Activated T-helper 1 cell treated with anti-CD3 and anti-CD28 coated beads, Interleukin-12 subunit alpha, Interleukin-12 subunit beta, Interleukin-2, Interleukin-4 antibody, amounts not matched to agents 30 ng/mL and 10 ng/mL and 1 ng/mL, durations not matched to agents 14 hours and 24 hours and 36 hours (primary cell): ENCODE measurements around the gene LMCD1. TPM values are rescaled to one million over a fixed set of nuclear protein-coding genes. Genes with fewer than 3 reads are reported as not detected.

Experiments
- DNase-seq: peaks from one replicate; pipeline ENCODE4 v3.0.0; 2021; ENCODE audit warnings: low spot score
- H3K27ac Mint-ChIP-seq: one replicate; pipeline ENCODE4 v1.8.0; 2021; ENCODE audit warnings: mild to moderate bottlenecking, mixed read lengths
- H3K27me3 Mint-ChIP-seq: one replicate; pipeline ENCODE4 v1.8.0; 2022; ENCODE audit warnings: mild to moderate bottlenecking, moderate library complexity, mixed read lengths; ENCODE audit not compliant: insufficient read depth
- H3K36me3 Mint-ChIP-seq: one replicate; pipeline ENCODE4 v1.8.0; 2021; ENCODE audit warnings: low read depth, mixed read lengths
- H3K4me1 Mint-ChIP-seq: one replicate; pipeline ENCODE4 v1.8.0; 2021; ENCODE audit warnings: low read depth, mixed read lengths
- H3K4me3 Mint-ChIP-seq: one replicate; pipeline ENCODE4 v1.8.0; 2021; ENCODE audit warnings: mild to moderate bottlenecking, moderate library complexity, mixed read lengths
- H3K9me3 Mint-ChIP-seq: one replicate; pipeline ENCODE4 v1.8.0; 2021; ENCODE audit warnings: mixed read lengths
- intact Hi-C: fragments of 100-400 bp; cut with micrococcal nuclease; formaldehyde crosslinking; loops from one replicate; pipeline ENCODE4 v1.15.1; 2024
- total RNA-seq: library from RNA; stranded (reverse); gene quantifications from 2 replicates; pipeline ENCODE4 v1.2.3, GENCODE V29; 2022

The LMCD1 gene
- total RNA-seq, 1 donor from 2014 or later: 0.52 TPM

DNA sequence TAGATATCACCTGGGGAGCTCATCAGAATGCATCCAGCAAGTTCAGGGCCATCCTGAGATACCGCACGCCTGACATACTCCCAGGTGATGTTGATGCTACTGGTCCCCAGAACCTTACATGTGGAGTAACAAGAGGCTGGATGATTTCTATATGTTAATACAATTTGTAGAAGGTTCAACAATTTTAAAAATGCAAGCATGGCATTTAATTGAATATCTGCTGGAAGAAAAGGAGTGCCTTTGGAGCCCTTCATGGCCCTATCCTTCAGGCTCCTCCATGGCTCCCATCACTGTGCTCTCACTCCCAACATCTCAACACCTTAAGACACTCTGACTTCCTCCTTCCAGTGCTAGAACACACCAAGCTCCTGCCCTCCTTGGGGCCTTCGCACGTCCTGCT, 36.6 kb downstream of the LMCD1 start:
- H3K36me3 Mint-ChIP-seq: no peaks in the 10 kb centered on the region
- no peak overlapping the region for H3K27ac Mint-ChIP-seq
- H3K4me1 Mint-ChIP-seq: no peaks in the 10 kb centered on the region
- H3K9me3 Mint-ChIP-seq: no peaks in the 10 kb centered on the region
- intact Hi-C loops: no loop called here
- H3K27me3 Mint-ChIP-seq: no peaks in the 10 kb centered on the region
- no peak for DNase-seq
- H3K4me3 Mint-ChIP-seq: no peak overlapping the region

DNA sequence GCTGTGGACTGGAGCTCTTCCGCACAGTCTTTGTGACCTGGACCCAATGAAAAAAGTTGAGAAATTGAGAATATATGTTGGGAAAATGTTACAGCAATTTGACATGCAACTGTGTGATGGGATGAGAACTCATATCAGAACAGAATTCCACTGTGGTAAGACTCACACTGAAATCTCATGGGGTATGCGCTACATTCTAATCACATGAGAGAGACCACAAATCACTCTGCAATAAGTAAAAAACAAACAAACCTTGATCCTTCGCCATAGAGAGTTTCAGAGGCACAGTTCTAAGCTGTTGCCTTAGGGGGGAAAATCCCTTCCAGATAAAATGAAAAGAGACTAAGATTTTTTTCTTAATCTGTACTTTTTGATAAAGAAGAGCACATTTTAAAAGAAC, 37.3 kb downstream of the LMCD1 start:
- Mint-ChIP-seq H3K4me1 (no peaks in the 10 kb centered on the region), H3K36me3 (no peaks in the 10 kb centered on the region), H3K27me3 (no peaks in the 10 kb centered on the region), H3K4me3 (no peak overlapping the region), H3K9me3 (no peaks in the 10 kb centered on the region), H3K27ac (no peak overlapping the region)
- no peak for DNase-seq
- intact Hi-C loops: no loop called here

DNA sequence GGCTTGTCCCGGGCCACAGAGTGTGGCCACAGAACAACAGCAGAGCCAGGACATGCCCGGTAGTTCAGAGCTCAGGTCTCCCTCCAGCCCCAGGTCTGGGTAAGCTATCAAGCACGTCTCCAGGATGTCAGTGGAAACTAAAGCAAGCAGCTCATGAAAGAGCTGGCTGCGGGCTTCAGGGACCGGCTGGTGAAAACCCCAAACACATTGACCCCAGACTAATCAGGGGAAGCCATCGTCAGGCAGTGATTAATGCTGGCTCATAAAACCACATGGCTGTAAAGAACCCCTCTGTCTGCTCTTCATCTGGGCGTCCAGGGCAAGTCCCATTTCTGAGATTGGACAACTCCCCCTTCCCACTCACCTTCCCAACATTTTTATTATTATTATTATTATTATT, 37.8 kb downstream of the LMCD1 start:
- Mint-ChIP-seq H3K27me3 (no peaks in the 10 kb centered on the region), H3K36me3 (no peaks in the 10 kb centered on the region), H3K4me1 (no peaks in the 10 kb centered on the region), H3K9me3 (no peaks in the 10 kb centered on the region), H3K4me3 (no peak overlapping the region), H3K27ac (no peak overlapping the region)
- no peak for DNase-seq
- intact Hi-C loops: no loop called here

DNA sequence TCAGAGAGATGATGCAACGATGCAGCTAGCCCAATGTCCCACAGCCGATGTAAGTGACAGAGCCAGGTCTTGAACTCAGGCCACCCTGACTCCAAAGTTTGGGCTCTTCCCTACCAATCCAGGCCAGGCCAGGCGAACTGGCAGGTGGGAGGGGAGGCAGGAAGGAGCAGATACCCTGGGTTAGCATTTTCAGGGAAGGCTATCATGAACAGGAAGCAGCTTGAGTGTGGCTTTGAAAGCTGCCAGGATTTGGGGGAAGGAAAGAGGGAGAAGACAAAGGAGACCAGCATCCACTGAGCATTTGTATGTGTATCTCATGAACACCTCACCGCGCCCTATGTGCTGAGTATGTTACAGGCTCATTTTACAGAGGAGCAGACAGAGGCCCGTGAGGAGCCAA, 38.8 kb downstream of the LMCD1 start:
- H3K9me3 Mint-ChIP-seq: no peaks in the 10 kb centered on the region
- H3K36me3 Mint-ChIP-seq: no peaks in the 10 kb centered on the region
- H3K4me1 Mint-ChIP-seq: no peaks in the 10 kb centered on the region
- H3K4me3 Mint-ChIP-seq: no peak overlapping the region
- no peaks in the 10 kb centered on the region for H3K27me3 Mint-ChIP-seq
- H3K27ac Mint-ChIP-seq: no peak overlapping the region
- DNase-seq: no peak
- intact Hi-C loops: no loop called here

DNA sequence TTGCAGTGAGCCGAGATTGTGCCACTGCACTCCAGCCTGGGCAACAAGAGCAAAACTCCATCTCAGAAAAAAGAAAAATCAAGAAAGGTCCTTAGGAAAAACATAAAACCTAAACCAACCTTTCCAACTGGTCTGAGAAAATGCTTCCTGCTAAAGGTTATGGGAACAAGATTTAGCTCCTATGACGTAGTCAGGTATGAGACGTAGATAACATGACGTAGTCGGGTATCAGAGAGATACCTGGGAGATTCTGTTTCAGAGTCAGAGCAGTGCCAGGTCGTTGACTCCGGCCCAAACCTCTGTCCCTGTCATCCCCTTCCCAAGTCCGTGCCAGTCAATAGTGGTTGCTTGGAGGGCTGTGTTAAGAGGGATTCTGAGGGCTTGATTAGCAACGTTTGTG, 39.9 kb downstream of the LMCD1 start:
- H3K4me1 Mint-ChIP-seq: no peaks in the 10 kb centered on the region
- no peaks in the 10 kb centered on the region for H3K36me3 Mint-ChIP-seq

DNA sequence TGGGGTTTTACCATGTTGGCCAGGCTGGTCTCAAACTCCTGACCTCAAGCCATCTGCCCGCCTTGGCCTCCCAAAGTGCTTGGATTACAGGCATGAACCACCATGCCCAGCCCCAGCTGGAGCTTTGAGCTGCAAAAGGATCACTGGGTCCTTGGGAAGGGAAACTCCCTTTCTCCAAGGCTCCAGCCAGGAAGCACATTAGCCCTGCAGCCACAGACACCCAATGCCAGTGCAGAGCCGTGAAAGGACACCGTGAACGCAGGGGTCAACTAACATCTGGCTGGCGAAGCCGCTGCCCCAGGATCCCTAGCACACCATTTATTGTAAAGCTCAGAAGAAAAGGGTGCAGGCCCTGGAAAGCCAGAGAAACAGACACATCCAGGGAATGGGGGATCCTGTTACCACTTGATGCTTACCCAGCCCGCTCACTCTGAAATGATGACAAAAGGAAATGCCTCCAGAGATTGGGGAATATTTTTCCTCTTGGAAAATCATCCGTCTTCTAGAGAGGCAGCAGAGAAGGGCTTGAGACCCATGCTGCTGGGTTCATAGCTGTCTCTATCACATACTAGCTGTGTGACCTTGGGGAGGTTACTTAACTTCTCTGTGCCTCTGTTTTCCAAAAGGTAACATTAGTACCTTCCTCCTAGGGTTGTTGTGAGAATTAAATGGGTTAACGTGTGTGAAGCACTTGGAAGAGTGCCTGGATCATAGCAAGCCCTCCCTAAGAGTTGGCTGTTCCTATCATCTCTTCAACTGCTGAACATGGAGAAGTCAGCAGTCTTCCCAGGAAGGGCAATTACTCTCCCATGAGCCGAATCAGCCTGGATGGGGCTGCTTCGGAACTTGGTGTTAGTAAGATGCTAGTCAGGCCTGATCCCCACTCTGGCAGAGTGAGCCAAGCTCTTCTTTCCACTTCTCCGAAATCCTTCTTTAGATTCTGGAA, 40.8 kb downstream of the LMCD1 start:
- no peak overlapping the region for H3K27ac Mint-ChIP-seq
- DNase-seq: no peak
- H3K36me3 Mint-ChIP-seq: no peaks in the 10 kb centered on the region
- H3K9me3 Mint-ChIP-seq: no peaks in the 10 kb centered on the region
- intact Hi-C loops: no loop called here
- no peaks in the 10 kb centered on the region for H3K4me1 Mint-ChIP-seq
- no peak overlapping the region for H3K4me3 Mint-ChIP-seq
- no peaks in the 10 kb centered on the region for H3K27me3 Mint-ChIP-seq

More for the DNA sequence above, 39.9 kb downstream of the LMCD1 start:
- intact Hi-C loops: no loop called here
- no peak overlapping the region for H3K27ac Mint-ChIP-seq
- no peak overlapping the region for H3K4me3 Mint-ChIP-seq
- no peaks in the 10 kb centered on the region for H3K9me3 Mint-ChIP-seq
- H3K27me3 Mint-ChIP-seq: no peaks in the 10 kb centered on the region
- DNase-seq: no peak

DNA sequence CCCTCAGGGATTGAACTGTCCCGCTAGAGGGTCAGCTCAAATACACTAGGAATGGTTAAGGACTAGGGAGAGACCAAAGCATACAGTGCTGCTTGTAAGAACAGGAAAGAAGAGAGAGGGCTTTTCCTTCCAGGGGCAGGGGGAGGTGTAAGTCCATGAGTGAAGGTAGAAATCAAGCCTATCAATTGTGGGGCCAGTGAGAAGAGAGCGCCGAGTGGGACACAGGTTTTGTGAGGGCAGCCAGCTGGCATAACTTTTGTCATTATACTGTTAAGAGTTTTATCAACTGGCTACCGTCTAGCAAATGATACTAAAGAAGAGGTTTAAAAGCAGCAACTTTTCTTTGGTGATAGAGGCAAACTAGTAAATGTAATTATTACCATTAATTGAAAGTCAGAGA, 45.0 kb downstream of the LMCD1 start:
- Mint-ChIP-seq H3K36me3 (no peaks in the 10 kb centered on the region), H3K4me3 (no peak overlapping the region), H3K4me1 (no peaks in the 10 kb centered on the region), H3K27me3 (no peaks in the 10 kb centered on the region), H3K9me3 (no peaks in the 10 kb centered on the region), H3K27ac (no peak overlapping the region)
- intact Hi-C loops: no loop called here
- no peak for DNase-seq

DNA sequence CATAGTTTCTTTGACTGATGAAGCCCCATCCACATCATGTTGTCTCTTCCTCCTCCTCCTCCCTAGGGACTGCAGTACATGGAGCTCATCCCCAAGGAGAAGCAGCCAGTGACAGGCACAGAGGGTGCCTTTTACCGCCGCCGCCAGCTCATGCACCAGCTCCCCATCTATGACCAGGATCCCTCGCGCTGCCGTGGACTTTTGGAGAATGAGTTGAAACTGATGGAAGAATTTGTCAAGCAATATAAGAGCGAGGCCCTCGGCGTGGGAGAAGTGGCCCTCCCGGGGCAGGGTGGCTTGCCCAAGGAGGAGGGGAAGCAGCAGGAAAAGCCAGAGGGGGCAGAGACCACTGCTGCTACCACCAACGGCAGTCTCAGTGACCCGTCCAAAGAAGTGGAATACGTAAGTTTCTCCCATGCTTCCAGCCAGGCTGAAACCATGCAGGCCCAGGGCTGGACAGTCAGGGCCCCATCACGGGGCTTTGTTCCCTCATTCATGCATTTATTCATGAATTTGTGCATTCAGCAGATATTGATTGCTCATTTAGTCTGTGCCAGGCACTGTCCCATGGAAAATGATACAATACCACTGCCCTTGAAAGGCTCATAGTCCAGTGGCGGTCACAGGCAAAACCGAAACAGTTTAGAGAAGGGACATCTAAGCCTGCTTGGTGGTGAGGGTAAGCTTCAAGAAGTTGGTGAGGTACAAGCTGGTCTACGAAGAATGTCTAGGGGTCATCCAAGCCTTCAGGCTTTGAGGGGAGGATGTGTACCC, 47.1 kb downstream of the LMCD1 start:
- no peak overlapping the region for H3K27ac Mint-ChIP-seq
- H3K4me3 Mint-ChIP-seq: no peak overlapping the region
- no peaks in the 10 kb centered on the region for H3K4me1 Mint-ChIP-seq
- H3K36me3 Mint-ChIP-seq: no peaks in the 10 kb centered on the region
- no peaks in the 10 kb centered on the region for H3K9me3 Mint-ChIP-seq
- H3K27me3 Mint-ChIP-seq: no peaks in the 10 kb centered on the region
- intact Hi-C loops: no loop called here
- DNase-seq: no peak

DNA sequence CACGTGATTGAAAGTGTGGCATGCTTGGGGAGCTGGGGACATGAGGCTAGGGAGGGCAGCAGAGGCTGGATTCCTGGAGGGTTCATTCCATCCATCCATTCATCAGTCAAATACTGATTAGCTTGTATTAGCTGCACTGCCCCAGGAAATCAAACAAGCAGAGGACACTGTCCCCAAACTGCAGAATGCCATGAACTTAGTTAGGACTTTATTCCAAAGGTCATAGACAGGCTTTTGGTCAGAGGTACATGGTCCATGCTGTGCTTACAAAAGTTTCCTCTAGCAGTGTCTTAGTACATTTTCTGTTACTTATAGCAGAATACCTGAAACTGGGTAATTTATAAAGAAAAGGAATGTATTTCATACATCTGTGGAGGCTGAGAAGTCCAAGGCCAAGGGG, 47.7 kb downstream of the LMCD1 start:
- intact Hi-C loops: no loop called here
- DNase-seq: no peak
- Mint-ChIP-seq H3K27me3 (no peaks in the 10 kb centered on the region), H3K9me3 (no peaks in the 10 kb centered on the region), H3K4me3 (no peak overlapping the region), H3K36me3 (no peaks in the 10 kb centered on the region), H3K4me1 (no peaks in the 10 kb centered on the region), H3K27ac (no peak overlapping the region)

DNA sequence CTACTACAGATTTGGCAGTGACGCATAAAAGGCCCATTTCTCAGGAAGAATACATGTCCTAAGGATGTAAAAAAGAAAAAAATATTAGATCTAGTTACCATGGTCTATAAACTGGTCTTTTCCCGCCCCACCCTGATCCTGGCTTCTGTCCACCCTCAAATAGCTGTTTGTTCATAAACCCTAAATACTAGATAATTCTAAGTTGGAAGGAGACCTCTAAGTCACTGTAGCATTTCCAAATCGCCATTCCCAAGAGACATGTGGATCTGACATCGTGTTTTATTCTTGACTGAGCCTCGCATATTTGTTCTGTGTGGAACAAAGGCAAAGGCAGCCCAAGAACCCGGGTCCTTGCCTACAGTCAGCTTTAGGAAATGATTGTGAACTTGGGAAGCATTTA, 49.0 kb downstream of the LMCD1 start:
- no peak overlapping the region for H3K4me3 Mint-ChIP-seq
- H3K27me3 Mint-ChIP-seq: no peaks in the 10 kb centered on the region
- no peak overlapping the region for H3K27ac Mint-ChIP-seq
- H3K9me3 Mint-ChIP-seq: no peaks in the 10 kb centered on the region
- DNase-seq: no peak
- H3K36me3 Mint-ChIP-seq: no peaks in the 10 kb centered on the region
- intact Hi-C loops: no loop called here
- no peaks in the 10 kb centered on the region for H3K4me1 Mint-ChIP-seq

DNA sequence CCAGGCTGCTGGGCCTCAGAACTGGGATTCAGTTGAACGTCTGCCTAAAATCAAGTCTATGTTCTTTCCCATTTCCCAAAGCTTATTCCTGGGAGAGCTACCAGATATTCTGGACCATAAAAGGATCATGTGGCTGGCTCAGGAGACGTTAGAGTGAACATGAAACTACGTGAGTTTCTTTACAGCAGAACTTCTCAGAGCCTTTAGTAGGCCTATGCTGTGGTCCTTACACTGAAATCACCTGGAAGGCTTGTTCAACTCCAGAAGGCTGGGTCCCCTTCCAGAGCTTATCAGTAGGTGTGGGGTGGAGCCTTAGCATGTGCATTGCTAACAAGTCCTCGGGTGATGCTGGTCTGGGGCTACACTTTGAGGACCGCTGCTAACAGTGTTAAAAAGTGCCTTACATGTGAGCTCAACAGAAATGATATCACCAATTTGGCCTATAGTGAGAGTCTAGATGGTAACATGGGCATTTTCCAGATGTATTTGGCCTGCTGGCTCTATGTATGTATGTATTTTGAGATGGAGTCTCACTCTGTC, 50.7 kb downstream of the LMCD1 start:
- intact Hi-C loops: no loop called here
- Mint-ChIP-seq H3K9me3 (no peaks in the 10 kb centered on the region), H3K4me3 (no peak overlapping the region), H3K27me3 (no peaks in the 10 kb centered on the region), H3K4me1 (no peaks in the 10 kb centered on the region), H3K36me3 (no peaks in the 10 kb centered on the region), H3K27ac (no peak overlapping the region)
- DNase-seq: no peak

DNA sequence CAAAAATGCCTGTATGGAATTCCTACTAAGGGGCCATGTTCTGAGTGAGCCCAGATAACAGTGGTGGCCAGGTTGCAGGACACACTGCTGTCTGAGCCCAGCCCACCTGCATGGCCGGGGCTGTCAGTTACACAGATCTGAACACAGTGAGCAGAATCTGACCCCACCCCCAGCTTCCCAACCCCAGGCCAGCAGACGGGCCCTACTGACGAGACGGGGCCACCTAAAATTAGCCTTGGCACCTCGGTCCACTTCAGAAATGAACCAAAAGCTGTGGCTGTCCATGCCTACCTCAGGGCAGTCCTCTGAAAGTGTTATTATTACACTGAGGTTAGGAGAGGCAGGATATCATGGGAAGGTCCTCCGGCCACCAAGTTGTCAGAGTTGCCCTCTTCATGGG, 51.8 kb downstream of the LMCD1 start:
- Mint-ChIP-seq H3K36me3 (no peaks in the 10 kb centered on the region), H3K27ac (no peak overlapping the region), H3K4me3 (no peak overlapping the region), H3K4me1 (no peaks in the 10 kb centered on the region), H3K27me3 (no peaks in the 10 kb centered on the region), H3K9me3 (no peaks in the 10 kb centered on the region)
- intact Hi-C loops: no loop called here
- no peak for DNase-seq

DNA sequence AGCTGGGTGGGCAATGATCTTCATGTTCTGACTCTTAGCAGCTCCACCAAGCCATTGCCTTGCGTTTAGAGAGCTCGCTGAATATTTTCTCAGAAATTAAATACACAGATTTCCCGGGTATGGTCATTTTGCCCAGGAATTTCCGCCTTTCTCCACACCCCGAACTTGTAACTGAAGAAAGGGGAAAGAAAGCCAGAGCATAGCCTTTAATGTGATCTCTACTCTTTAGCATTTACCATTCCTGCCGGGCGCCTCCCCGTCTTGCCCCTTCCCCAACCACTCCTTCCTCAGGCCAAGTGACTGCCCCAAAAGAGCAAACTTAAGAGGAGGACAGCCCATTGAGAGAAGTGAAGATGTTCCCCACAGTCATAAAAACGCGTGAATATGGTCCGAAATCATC, 53.1 kb downstream of the LMCD1 start:
- Mint-ChIP-seq H3K36me3 (no peaks in the 10 kb centered on the region), H3K4me1 (no peaks in the 10 kb centered on the region), H3K9me3 (no peaks in the 10 kb centered on the region), H3K4me3 (no peak overlapping the region), H3K27ac (no peak overlapping the region), H3K27me3 (no peaks in the 10 kb centered on the region)
- no peak for DNase-seq
- intact Hi-C loops: no loop called here
